ENCODE results near the gene DEFB129.

GRCh38 chr20:257419-257818 lies 30.4 kb downstream of the DEFB129 start, which contains the start of gene DEFB132:
- TF ChIP-seq, protein P1, sequence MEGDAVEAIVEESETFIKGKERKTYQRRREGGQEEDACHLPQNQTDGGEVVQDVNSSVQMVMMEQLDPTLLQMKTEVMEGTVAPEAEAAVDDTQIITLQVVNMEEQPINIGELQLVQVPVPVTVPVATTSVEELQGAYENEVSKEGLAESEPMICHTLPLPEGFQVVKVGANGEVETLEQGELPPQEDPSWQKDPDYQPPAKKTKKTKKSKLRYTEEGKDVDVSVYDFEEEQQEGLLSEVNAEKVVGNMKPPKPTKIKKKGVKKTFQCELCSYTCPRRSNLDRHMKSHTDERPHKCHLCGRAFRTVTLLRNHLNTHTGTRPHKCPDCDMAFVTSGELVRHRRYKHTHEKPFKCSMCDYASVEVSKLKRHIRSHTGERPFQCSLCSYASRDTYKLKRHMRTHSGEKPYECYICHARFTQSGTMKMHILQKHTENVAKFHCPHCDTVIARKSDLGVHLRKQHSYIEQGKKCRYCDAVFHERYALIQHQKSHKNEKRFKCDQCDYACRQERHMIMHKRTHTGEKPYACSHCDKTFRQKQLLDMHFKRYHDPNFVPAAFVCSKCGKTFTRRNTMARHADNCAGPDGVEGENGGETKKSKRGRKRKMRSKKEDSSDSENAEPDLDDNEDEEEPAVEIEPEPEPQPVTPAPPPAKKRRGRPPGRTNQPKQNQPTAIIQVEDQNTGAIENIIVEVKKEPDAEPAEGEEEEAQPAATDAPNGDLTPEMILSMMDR (IDR thresholded peaks at IDR 0.05 in 8 of 11, conservative IDR thresholded peaks at IDR 0.05 in 3 of 11): no peak
- TF ChIP-seq POLR2AphosphoS5 (IDR thresholded peaks at IDR 0.05): no peak
- TF ChIP-seq POLR2A (IDR thresholded peaks at IDR 0.05): no peak

Data from spleen (tissue), 7 donors.